Ramos (cell line): ENCODE data around the gene LHPP.

Experiments
- in situ Hi-C: fragments of 300-500 bp; cut with MboI; formaldehyde crosslinking; loops from one replicate; pipeline ENCODE4 v1.14.3; 2022; ENCODE audit warnings: low sequenced_read_pairs; ENCODE audit not compliant: unreplicated experiment

LHPP gene

GRCh38 chr10:124494046-124494807 is 32.6 kb downstream of the LHPP start:
- in situ Hi-C loops = no loop called here

- in situ Hi-C loops = no loop called here
Observed at GRCh38 chr10:124495162-124495561, 33.5 kb downstream of the LHPP start.

- in situ Hi-C loops = no loop called here
Observed at GRCh38 chr10:124495725-124496124, 34.1 kb downstream of the LHPP start.

GRCh38 chr10:124496150-124496549 is 34.5 kb downstream of the LHPP start:
- in situ Hi-C loops = no loop called here

- in situ Hi-C loops = no loop called here
Observed at GRCh38 chr10:124496620-124497019, 35.0 kb downstream of the LHPP start.

GRCh38 chr10:124497196-124497881 is 35.7 kb downstream of the LHPP start:
- in situ Hi-C loops = no loop called here

- in situ Hi-C loops = no loop called here
Observed at GRCh38 chr10:124498056-124498455, 36.4 kb downstream of the LHPP start.

GRCh38 chr10:124500757-124501156 is 39.1 kb downstream of the LHPP start:
- in situ Hi-C loops = no loop called here

- in situ Hi-C loops = no loop called here
Observed at GRCh38 chr10:124504711-124505110, 43.1 kb downstream of the LHPP start.

- in situ Hi-C loops = no loop called here
Observed at GRCh38 chr10:124505279-124505678, 43.7 kb downstream of the LHPP start.

GRCh38 chr10:124508070-124508667 is 46.5 kb downstream of the LHPP start:
- in situ Hi-C loops = no loop called here

- in situ Hi-C loops = no loop called here
Observed at GRCh38 chr10:124508907-124509454, 47.4 kb downstream of the LHPP start.

GRCh38 chr10:124509880-124510632 is 48.4 kb downstream of the LHPP start:
- in situ Hi-C loops = no loop called here

GRCh38 chr10:124510759-124511158 is 49.1 kb downstream of the LHPP start:
- in situ Hi-C loops = no loop called here

- in situ Hi-C loops = no loop called here
Observed at GRCh38 chr10:124511205-124512039, 49.8 kb downstream of the LHPP start.

- in situ Hi-C loops = no loop called here
Observed at GRCh38 chr10:124512040-124512428, 50.4 kb downstream of the LHPP start.

- in situ Hi-C loops = no loop called here
Observed at GRCh38 chr10:124512600-124512999, 51.0 kb downstream of the LHPP start.

- in situ Hi-C loops = no loop called here
Observed at GRCh38 chr10:124515244-124515970, 53.8 kb downstream of the LHPP start.

- in situ Hi-C loops = no loop called here
Observed at GRCh38 chr10:124516181-124516580, 54.6 kb downstream of the LHPP start.
